ENCODE results near the gene ZSCAN16. TPM values are rescaled to one million over a fixed set of nuclear protein-coding genes. Genes with fewer than 3 reads are reported as not detected.

ZSCAN16 gene
- 1 to 10 TPM; 2.4 to 2.7 TPM for total RNA-seq

DNA sequence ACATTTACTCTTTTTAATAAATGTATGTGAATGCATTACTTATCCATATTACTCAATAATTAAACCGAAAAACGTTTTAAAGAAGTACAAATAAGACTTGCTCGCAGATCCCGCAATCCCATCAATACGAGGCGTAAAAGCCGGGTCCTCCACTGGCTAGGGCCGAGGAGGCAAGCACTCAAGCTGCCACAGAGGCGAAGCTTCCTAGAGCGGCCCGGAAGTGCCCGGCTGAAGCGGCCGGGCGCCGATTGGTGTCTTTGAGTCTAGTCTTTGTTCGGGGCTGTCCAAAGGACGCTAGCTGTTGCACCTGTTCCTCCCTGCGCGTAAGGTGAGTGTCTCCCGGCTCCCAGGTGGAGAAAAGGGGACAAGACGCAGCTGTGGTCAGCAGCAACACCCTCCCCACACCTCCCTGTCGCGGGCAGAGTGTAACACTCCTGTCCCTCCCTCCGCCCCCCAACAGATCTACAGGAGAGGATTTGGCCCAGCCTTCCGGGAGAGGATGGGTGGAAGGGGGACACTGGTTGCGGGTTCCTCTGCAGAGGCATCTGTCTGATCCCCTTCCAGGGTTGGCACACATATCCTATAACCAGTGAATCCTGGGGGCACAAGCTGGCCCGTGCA lies at the start of gene ZSCAN16:
Gene ZSCAN16, plus strand, starts transcription at position 260 of the 621 bp plus-strand sequence. CDS start 835 bp downstream, outside the sequence.

DNA sequence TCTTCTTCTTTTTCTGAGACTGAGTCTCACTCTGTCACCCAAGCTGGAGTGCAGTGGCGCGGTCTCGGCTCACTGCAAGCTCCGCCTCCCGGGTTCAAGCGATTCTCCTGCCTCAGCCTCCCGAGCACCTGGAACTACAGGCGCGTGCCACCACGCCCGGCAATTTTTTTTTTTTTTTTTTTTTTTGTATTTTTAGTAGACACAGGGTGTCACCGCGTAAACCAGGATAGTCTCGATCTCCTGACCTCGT lies 44.1 kb upstream of the ZSCAN16 start, which contains the start of gene ZNF165:
Gene ZNF165, plus strand, starts transcription at position 188 of the 250 bp plus-strand sequence. CDS start 4,913 bp downstream, outside the sequence.

GRCh38 chr6:28141500-28142329 lies 17.3 kb downstream of the ZSCAN16 start, which contains the start of gene ZKSCAN8:
TSS of gene ZKSCAN8 (plus strand) at chr6:28141883. CDS start at chr6:28148408, 6,525 bp downstream.

Other genes starting within 250 kb of the ZSCAN16 start
- gene OR2B2, start 212.2 kb upstream of the ZSCAN16 start, total RNA-seq = not detected
- not detected for gene OR2B6, start 167.4 kb upstream of the ZSCAN16 start, total RNA-seq
- under 1 TPM; 0.67 to 0.69 TPM for gene ZNF165, start 44.0 kb upstream of the ZSCAN16 start, total RNA-seq
- gene ZKSCAN8, start 17.3 kb downstream of the ZSCAN16 start, total RNA-seq = 10 to 100 TPM; 13.7 to 14.8 TPM
- 1 to 10 TPM; 7.3 to 7.9 TPM for gene ZSCAN9, start 100.7 kb downstream of the ZSCAN16 start, total RNA-seq
- 1 to 10 TPM; 4.7 to 5.5 TPM for gene ZKSCAN4, start 127.7 kb downstream of the ZSCAN16 start, total RNA-seq
- gene NKAPL, start 134.7 kb downstream of the ZSCAN16 start, total RNA-seq = 1 to 10 TPM in 1 of 2 donors, under 1 TPM in 1; 1.00 to 1.4 TPM
- 1 to 10 TPM; 8.7 to 10.0 TPM for gene ZSCAN26, start 142.5 kb downstream of the ZSCAN16 start, total RNA-seq
- gene PGBD1, start 157.0 kb downstream of the ZSCAN16 start, total RNA-seq = 1 to 10 TPM; 4.5 to 5.7 TPM
- gene ZSCAN31, start 211.5 kb downstream of the ZSCAN16 start, total RNA-seq = 1 to 10 TPM; 3.0 to 4.1 TPM
- gene ZKSCAN3, start 225.3 kb downstream of the ZSCAN16 start, total RNA-seq = 1 to 10 TPM; 4.3 to 5.5 TPM

All from melanocyte of skin (primary cell).